Cardiac fibroblast (primary cell): Measurements from ENCODE around the gene NEK4.
A peak's percentile ranks its signal among the peaks of the same experiment; 100 is the strongest.

Experiments
- DNase-seq, 2 donors: peaks; one replicate each; pipeline versions ENCODE4 v3.0.0 to v3.0.0-alpha.2; 2010; ENCODE audit warnings: low read depth in 2 of 2
- H3K4me3 ChIP-seq, 2 donors: replicated peaks in 1 of 2; 1 replicate in 1 of 2; 2 replicates in 1 of 2; pipeline ENCODE4 v1.5.1; 2011; ENCODE audit warnings: low read depth in 2 of 2, low read length in 2 of 2, mild to moderate bottlenecking in 2 of 2, moderate library complexity in 1 of 2
- TF ChIP-seq, protein P1 (sequence below): IDR thresholded peaks from one replicate; pipeline ENCODE4 v1.5.1; 2011; ENCODE audit warnings: low read depth, mild to moderate bottlenecking, low read length, inconsistent platforms

The NEK4 gene

DNA sequence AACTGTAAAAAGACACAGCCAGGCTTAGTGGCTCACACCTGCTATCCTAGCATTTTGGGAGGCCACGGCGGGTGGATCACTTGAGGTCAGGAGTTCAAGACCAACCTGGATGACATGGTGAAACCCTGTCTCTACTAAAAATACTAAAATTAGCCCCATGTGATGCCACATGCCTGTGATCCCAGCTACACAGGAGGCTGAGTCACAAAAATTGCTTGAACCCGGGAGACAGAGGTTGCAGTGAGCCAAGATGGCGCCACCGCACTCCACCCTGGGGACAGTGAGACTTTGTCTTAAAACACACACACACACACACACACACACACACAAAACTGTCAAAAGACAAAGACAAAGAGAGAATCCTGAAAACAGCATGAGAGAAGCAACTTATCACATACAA, 46.8 kb downstream of the NEK4 start:
- H3K4me3 ChIP-seq: no peak overlapping the region
- no peak for DNase-seq
- TF ChIP-seq, protein P1, sequence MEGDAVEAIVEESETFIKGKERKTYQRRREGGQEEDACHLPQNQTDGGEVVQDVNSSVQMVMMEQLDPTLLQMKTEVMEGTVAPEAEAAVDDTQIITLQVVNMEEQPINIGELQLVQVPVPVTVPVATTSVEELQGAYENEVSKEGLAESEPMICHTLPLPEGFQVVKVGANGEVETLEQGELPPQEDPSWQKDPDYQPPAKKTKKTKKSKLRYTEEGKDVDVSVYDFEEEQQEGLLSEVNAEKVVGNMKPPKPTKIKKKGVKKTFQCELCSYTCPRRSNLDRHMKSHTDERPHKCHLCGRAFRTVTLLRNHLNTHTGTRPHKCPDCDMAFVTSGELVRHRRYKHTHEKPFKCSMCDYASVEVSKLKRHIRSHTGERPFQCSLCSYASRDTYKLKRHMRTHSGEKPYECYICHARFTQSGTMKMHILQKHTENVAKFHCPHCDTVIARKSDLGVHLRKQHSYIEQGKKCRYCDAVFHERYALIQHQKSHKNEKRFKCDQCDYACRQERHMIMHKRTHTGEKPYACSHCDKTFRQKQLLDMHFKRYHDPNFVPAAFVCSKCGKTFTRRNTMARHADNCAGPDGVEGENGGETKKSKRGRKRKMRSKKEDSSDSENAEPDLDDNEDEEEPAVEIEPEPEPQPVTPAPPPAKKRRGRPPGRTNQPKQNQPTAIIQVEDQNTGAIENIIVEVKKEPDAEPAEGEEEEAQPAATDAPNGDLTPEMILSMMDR: no peak

DNA sequence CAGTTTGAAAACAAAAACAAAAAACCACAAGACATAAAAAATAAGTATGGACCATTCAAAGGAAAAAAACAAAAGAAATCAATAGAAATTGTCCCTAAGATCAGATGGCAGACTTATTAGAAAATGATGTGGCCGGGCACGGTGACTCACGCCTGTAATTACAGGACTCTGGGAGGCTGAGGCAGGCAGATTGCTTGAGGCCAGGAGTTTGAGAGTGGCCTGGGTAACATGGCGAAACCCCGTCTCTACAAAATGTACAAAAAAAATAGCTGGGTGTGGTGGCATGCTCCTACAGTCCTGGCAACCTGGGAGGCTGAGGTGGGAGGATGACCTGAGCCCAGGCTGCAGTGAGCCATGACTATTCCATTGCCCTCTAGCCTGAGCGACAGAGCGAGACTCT, 48.2 kb downstream of the NEK4 start:
- no peak overlapping the region for H3K4me3 ChIP-seq
- DNase-seq: no peak
- TF ChIP-seq, protein P1: no peak

DNA sequence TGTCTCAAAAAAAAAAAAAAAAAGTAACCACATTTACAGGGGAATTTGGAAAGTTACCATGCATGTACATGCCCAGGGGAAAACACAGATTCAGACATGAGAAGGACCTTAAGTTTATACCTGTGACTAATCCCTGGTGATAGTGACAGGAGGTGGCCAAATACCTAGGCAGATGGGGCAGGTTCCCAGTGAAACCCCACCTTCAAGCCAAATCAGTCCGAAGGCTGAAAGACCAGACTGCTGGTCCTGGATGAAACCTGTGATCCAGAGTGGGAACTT, 49.1 kb downstream of the NEK4 start:
- H3K4me3 ChIP-seq: no peak overlapping the region
- no peak for DNase-seq

DNA sequence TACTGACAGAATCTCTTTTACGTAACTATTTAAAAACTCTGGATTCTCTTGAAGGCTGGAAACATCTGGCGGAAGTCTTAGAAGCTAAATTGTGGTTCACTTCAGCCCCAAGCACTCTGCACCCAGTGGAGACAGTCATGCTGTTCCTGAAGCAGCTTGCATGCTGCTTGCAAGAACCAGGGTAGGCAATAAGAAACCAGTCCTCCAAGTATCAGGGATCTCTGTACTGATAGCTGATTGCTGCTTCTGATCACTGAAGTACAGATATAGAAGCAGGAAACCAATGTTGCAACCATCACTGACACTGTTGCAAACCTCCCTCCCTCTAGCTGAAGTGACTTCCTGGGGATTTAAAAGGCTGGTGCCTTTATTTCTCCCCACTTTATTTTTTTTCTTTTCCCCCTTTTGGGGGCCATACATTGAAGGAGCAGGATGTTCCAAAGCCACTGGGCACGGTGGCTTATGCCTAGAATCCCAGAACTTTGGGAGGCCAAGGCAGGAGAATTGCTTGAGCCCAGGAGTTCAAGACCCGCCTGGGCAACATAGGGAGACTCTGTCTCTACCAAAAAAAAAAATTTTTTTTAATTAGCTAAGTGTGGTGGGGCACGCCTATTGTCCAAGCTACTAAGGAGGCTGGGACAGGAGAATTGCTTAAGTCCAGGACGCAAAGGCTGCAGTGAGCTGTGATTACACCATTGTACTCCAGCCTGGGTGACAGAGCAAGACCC, 49.6 kb downstream of the NEK4 start:
- TF ChIP-seq, protein P1: no peak
- no peak overlapping the region for H3K4me3 ChIP-seq
- DNase-seq: peak; percentile 13

More for the DNA sequence above, 49.1 kb downstream of the NEK4 start:
- TF ChIP-seq, protein P1: no peak

DNA sequence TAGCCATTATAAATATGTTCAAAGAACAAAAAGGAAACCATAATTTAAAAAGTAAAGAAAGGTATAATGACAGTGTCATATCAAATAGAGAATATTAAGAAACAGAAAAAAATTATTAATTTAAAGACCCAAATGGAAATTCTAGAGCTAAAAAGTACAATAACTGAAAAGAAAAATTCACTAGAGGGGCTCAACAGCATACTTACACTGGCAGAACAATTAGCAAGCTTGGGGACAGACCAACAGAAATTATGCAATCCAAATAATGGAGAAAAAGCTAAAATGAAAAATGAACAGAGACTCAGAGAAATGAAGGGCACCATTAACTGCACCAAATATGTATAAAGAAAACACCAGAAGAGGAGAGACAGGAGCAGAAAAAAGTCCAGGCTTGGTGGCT, 51.1 kb downstream of the NEK4 start:
- TF ChIP-seq, protein P1: no peak
- DNase-seq: no peak
- no peak overlapping the region for H3K4me3 ChIP-seq

DNA sequence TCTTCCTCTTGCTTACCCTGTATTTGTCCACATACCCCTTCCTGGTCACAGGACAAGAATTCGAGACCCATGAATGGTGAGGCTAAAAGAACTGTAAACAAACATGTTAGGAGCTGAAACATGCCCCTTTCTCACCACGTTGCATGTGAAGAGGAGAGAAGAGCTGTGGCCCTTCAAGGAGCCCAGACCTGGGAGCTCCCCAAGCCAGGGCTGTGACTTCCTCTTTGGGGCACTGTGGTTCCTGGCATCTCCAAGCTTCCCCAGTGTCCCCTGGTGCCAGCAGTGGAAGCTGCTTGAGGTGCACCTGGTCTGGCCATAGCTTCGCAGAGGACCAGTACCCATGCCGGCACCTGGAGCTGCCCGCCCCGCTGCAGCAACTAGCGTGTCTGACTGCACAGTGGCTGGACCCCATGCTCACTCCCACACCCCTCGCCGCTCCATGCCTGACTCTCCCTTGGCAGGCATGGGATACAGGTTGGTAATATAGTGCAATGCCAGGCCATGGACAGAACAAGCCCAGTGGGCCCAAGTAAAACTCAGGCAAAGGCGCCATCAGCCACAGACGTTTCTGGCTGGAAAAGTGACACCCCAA, 54.9 kb downstream of the NEK4 start:
- TF ChIP-seq, protein P1: no peak
- H3K4me3 ChIP-seq: no peak overlapping the region
- no peak for DNase-seq
